IMR-90 (cell line): ENCODE data around the gene FXYD5. TPM values are rescaled to one million over a fixed set of nuclear protein-coding genes. Genes with fewer than 3 reads are reported as not detected.
A peak's percentile ranks its signal among the peaks of the same experiment; 100 is the strongest.

Experiments used
- ATAC-seq: fragments of 200-7000 bp; cut with Tn5 transposase; 2 replicates; pipeline ENCODE4 v1.9.1; 2020; ENCODE audit warnings: low read depth, mild to moderate bottlenecking, moderate library complexity
- BruUV-seq: library from RNA; stranded (reverse); fragments of 400-500 nt; replicated peaks from 2 replicates; lab custom pipeline; 2021; lab: Mats Ljungman, UMichigan
- CTCF ChIA-PET: fragments of 300-600 bp; formaldehyde crosslinking; extraction: SDS; loops from one replicate; lab custom pipeline; 2021; ENCODE audit warnings: antibody characterized with exemption; lab: Yijun Ruan, JAX
- POLR2A ChIA-PET: fragments of 300-600 bp; sonication (Branson Sonifier 250); formaldehyde crosslinking; loops from one replicate; lab custom pipeline; 2022; ENCODE audit warnings: antibody characterized with exemption; ENCODE audit not compliant: unreplicated experiment; lab: Charles Lee
- DNase-seq: peaks from one replicate; pipeline ENCODE4 v3.0.0; 2013
- H2AFZ ChIP-seq: replicated peaks from 2 replicates; pipeline ENCODE3; 2013; ENCODE audit warnings: low read length, mild to moderate bottlenecking; ENCODE audit not compliant: poor library complexity
- H2AK5ac ChIP-seq: 2 replicates; pipeline ENCODE4 v1.6.1; 2013; ENCODE audit warnings: low read depth, low read length, inconsistent platforms
- H2AK9ac ChIP-seq: replicated peaks from 2 replicates; pipeline ENCODE3; 2013; ENCODE audit warnings: mild to moderate bottlenecking, low read depth, low read length, moderate library complexity; ENCODE audit not compliant: poor library complexity
- H2BK120ac ChIP-seq: 2 replicates; pipeline ENCODE4 v1.6.1; 2013; ENCODE audit warnings: low read depth, low read length, inconsistent platforms
- H2BK15ac ChIP-seq: 3 replicates; pipeline ENCODE4 v1.6.1; 2013; ENCODE audit warnings: low read depth, low read length, inconsistent platforms
- H2BK20ac ChIP-seq: 2 replicates; pipeline ENCODE4 v1.6.1; 2013; ENCODE audit warnings: low read depth, mild to moderate bottlenecking, inconsistent platforms, low read length, moderate library complexity
- H2BK5ac ChIP-seq: 2 replicates; pipeline ENCODE4 v1.6.1; 2013; ENCODE audit warnings: mild to moderate bottlenecking, low read depth, low read length, inconsistent platforms; ENCODE audit not compliant: poor library complexity, severe bottlenecking
- H3K14ac ChIP-seq: replicated peaks from 2 replicates; pipeline ENCODE4 v1.6.1; 2013; ENCODE audit warnings: low read depth, low read length, inconsistent platforms
- H3K18ac ChIP-seq: 2 replicates; pipeline ENCODE4 v1.6.1; 2013; ENCODE audit warnings: low read depth, low read length, control low read depth
- H3K23ac ChIP-seq: 2 replicates; pipeline ENCODE4 v1.6.1; 2013; ENCODE audit warnings: low read depth, low read length, inconsistent platforms
- H3K27ac ChIP-seq: 2 replicates; pipeline ENCODE4 v1.5.1; 2013; ENCODE audit warnings: mild to moderate bottlenecking, control low read depth, low read length; ENCODE audit not compliant: insufficient read depth
- H3K27me3 ChIP-seq: 2 replicates; pipeline ENCODE4 v1.6.1; 2013; ENCODE audit warnings: low read length; ENCODE audit not compliant: control insufficient read depth, insufficient read depth
- H3K36me3 ChIP-seq: 2 replicates; pipeline ENCODE4 v1.6.1; 2013; ENCODE audit warnings: low read length, mixed read lengths; ENCODE audit not compliant: control insufficient read depth, insufficient read depth
- H3K4ac ChIP-seq: 2 replicates; pipeline ENCODE4 v1.6.1; 2013; ENCODE audit warnings: low read depth, low read length, inconsistent platforms
- H3K4me1 ChIP-seq: 2 replicates; pipeline ENCODE4 v1.6.1; 2013; ENCODE audit warnings: low read length, mixed read lengths; ENCODE audit not compliant: control insufficient read depth, insufficient read depth
- H3K4me2 ChIP-seq: 2 replicates; pipeline ENCODE4 v1.6.1; 2013; ENCODE audit warnings: low read depth, mild to moderate bottlenecking, control low read depth, low read length, moderate library complexity
- H3K4me3 ChIP-seq: 2 replicates; pipeline ENCODE4 v1.5.1; 2013; ENCODE audit warnings: low read depth, mild to moderate bottlenecking, control low read depth, low read length, moderate library complexity; ENCODE audit not compliant: insufficient read depth
- H3K56ac ChIP-seq: 2 replicates; pipeline ENCODE4 v1.6.1; 2013; ENCODE audit warnings: low read length, inconsistent platforms; ENCODE audit not compliant: insufficient read depth; ENCODE audit errors: extremely low read depth
- H3K79me1 ChIP-seq, 2 experiments: 2 replicates each; pipeline ENCODE4 v1.6.1; 2013; ENCODE audit warnings: low read length in 2 of 2, inconsistent platforms in 1 of 2, low read depth in 1 of 2
- H3K9ac ChIP-seq: 2 replicates; pipeline ENCODE4 v1.6.1; 2013; ENCODE audit warnings: low read depth, low read length, control low read depth
- H3K9me1 ChIP-seq: 2 replicates; pipeline ENCODE4 v1.6.1; 2013; ENCODE audit warnings: low read length, inconsistent platforms; ENCODE audit not compliant: insufficient read depth
- H3K9me3 ChIP-seq: 2 replicates; pipeline ENCODE4 v1.6.1; 2013; ENCODE audit warnings: low read length; ENCODE audit not compliant: control insufficient read depth, insufficient read depth
- H4K20me1 ChIP-seq: 2 replicates; pipeline ENCODE4 v1.6.1; 2013; ENCODE audit warnings: low read length, inconsistent platforms; ENCODE audit not compliant: insufficient read depth
- H4K5ac ChIP-seq: 2 replicates; pipeline ENCODE4 v1.6.1; 2013; ENCODE audit warnings: mild to moderate bottlenecking, low read depth, low read length, control low read depth
- H4K8ac ChIP-seq, 2 experiments: 2 replicates each; pipeline ENCODE4 v1.6.1; 2013; ENCODE audit warnings: low read depth in 2 of 2, low read length in 2 of 2, control low read depth in 1 of 2, inconsistent platforms in 1 of 2
- H4K91ac ChIP-seq: 2 replicates; pipeline ENCODE4 v1.6.1; 2013; ENCODE audit warnings: low read depth, low read length, inconsistent platforms; ENCODE audit not compliant: insufficient read depth
- BHLHE40 ChIP-seq: fragments of 150-350 bp; IDR thresholded peaks from 2 replicates; pipeline ENCODE4 v1.6.1; 2016; ENCODE audit warnings: mild to moderate bottlenecking, low read depth, low read length
- CEBPB ChIP-seq: IDR thresholded peaks from 2 replicates; pipeline ENCODE4 v1.6.1; 2012; ENCODE audit warnings: low read depth, low read length, improper control_type of control experiment
- CHD1 ChIP-seq: IDR thresholded peaks from 2 replicates; pipeline ENCODE4 v1.6.1; 2012; ENCODE audit warnings: low read depth, low read length, improper control_type of control experiment
- FOS ChIP-seq: fragments of 150-350 bp; IDR thresholded peaks from 2 replicates; pipeline ENCODE4 v1.6.1; 2016; ENCODE audit warnings: low read depth, low read length
- MAFK ChIP-seq: IDR thresholded peaks from 2 replicates; pipeline ENCODE4 v1.6.1; 2012; ENCODE audit warnings: low read depth, low read length, improper control_type of control experiment
- MAZ ChIP-seq: IDR thresholded peaks from 2 replicates; pipeline ENCODE4 v1.6.1; 2012; ENCODE audit warnings: low read depth, mild to moderate bottlenecking, low read length, improper control_type of control experiment, moderate library complexity, borderline replicate concordance
- MXI1 ChIP-seq: IDR thresholded peaks from 2 replicates; pipeline ENCODE4 v1.6.1; 2012; ENCODE audit warnings: low read depth, mild to moderate bottlenecking, low read length, moderate library complexity, borderline replicate concordance
- NFE2L2 ChIP-seq: fragments of 150-350 bp; IDR thresholded peaks from 2 replicates; pipeline ENCODE4 v1.6.1; 2016; ENCODE audit warnings: low read depth, mild to moderate bottlenecking, low read length
- POLR2A ChIP-seq: IDR thresholded peaks from 2 replicates; pipeline ENCODE4 v1.6.1; 2012; ENCODE audit warnings: mild to moderate bottlenecking, low read depth, low read length
- RAD21 ChIP-seq: IDR thresholded peaks from 2 replicates; pipeline ENCODE4 v1.6.1; 2012; ENCODE audit warnings: low read length, improper control_type of control experiment
- RCOR1 ChIP-seq: IDR thresholded peaks from 2 replicates; pipeline ENCODE4 v1.6.1; 2012; ENCODE audit warnings: mild to moderate bottlenecking, low read length, improper control_type of control experiment; ENCODE audit not compliant: insufficient replicate concordance
- RFX5 ChIP-seq: IDR thresholded peaks from 2 replicates; pipeline ENCODE4 v1.8.0; 2012; ENCODE audit warnings: low read depth, mild to moderate bottlenecking, low read length, moderate library complexity
- SMC3 ChIP-seq: fragments of 150-350 bp; IDR thresholded peaks from 2 replicates; pipeline ENCODE4 v1.6.1; 2016; ENCODE audit warnings: low read depth, mild to moderate bottlenecking, antibody characterized with exemption, low read length, moderate library complexity
- WGBS, 2 experiments: methylation state at CpG; one replicate each; pipeline versions ENCODE4 v1.1.5 to v1.1.7; 2013; ENCODE audit warnings: missing lambda C conversion rate in 2 of 2; ENCODE audit not compliant: insufficient read length in 1 of 2; ENCODE audit errors: extremely low coverage in 2 of 2; 5-methylcytosine and 5-hydroxymethylcytosine counted together
- dilution Hi-C: fragments of 300-500 bp; cut with HindIII; formaldehyde crosslinking; loops from one replicate; pipeline ENCODE4 v1.14.3; 2018; ENCODE audit warnings: low sequenced_read_pairs; ENCODE audit not compliant: unreplicated experiment
- in situ Hi-C: fragments of 300-500 bp; cut with MboI; formaldehyde crosslinking; loops from 3 replicates; pipeline ENCODE4 v1.14.3; 2019; ENCODE audit warnings: low sequenced_read_pairs, inconsistent platforms, mixed read lengths
- intact Hi-C: fragments of 100-400 bp; cut with micrococcal nuclease; formaldehyde crosslinking; loops from 2 replicates; pipeline ENCODE4 v1.10.0; 2022
- polyA plus RNA-seq, 3 experiments: library from polyadenylated mRNA; depleted of rRNA; stranded (reverse); fragments of >200 nt; gene quantifications; 2 replicates each; pipeline ENCODE4 v1.2.3, GENCODE V29; 2012; ENCODE audit warnings: low replicate concordance in 1 of 3
- total RNA-seq: library from RNA; depleted of rRNA; stranded (reverse); fragments of >200 nt; gene quantifications from 2 replicates; pipeline ENCODE4 v1.2.3, GENCODE V29; 2012
- TF ChIP-seq, protein P1 (sequence below): fragments of 150-350 bp; IDR thresholded peaks from 2 replicates; pipeline ENCODE4 v1.6.1; 2017; ENCODE audit warnings: mild to moderate bottlenecking, antibody characterized with exemption, low read length, low read depth
- TF ChIP-seq, protein P2 (sequence below): conservative IDR thresholded peaks from 2 replicates; pipeline ENCODE4 v1.5.1; 2012; ENCODE audit warnings: mild to moderate bottlenecking, low read depth, low read length, improper control_type of control experiment

Gene FXYD5
- total and polyA plus RNA-seq, 2 of the 4 experiments (the other 2 are of a cell fraction), result 53.6 to 245 TPM

DNA sequence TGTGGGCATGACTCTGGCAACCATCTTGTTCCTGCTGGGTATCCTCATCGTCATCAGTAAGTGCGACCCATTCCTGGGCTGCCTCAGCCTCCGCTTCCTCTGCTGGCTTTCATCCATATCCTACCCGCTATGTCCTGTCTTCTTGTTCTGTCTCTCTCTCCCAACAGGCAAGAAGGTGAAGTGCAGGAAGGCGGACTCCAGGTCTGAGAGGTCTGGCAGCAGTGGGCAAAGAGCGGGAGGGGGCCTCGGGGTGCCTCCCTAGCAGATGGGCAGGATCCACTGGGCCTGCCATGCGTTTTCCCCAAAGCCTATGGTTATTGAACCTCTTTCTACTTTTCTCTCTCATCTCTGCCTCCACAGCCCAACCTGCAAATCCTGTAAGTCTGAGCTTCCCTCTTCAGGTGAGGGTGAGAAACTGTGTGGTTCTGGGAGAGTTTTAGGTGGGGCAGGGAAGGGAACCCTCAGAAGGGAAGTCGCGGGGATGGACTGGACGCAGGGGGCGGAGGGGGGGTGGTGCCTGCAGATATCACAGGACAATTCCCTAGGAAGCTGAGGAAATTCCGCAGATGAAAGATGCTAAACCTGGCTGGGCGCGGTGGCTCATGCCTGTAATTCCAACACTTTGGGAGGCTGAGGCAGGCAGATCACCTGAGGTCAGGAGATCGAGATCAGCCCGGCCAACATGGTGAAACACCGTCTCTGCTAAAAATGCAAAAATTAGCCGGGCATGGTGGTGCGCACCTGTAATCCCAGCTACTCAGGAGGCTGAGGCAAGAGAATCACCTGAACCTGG, 3.1 kb upstream of the FXYD5 start:
- peaks cover 9% of the 10 kb centered on the region; the same call in 1 of the 2 replicates for H3K9me1 ChIP-seq
- ChIA-PET CTCF (no interaction called here), POLR2A (no interaction called here)
- H4K91ac ChIP-seq, result no peak overlapping the region
- no peak overlapping the region for H4K8ac ChIP-seq
- WGBS, 2 experiments, result 88% methylated on average over 6 of the region's 20 CpGs; no CpG with 5 or more reads in 1 of the 2 experiments
- in situ Hi-C loops (no loop called here), intact Hi-C loops (no loop called here), dilution Hi-C loops (no loop called here)
- no peak overlapping the region for H3K4me3 ChIP-seq
- no peak overlapping the region; the same call in 1 of the 2 replicates for H2AK5ac ChIP-seq
- H4K20me1 ChIP-seq, result 0 out of 2 replicates have a peak, but pooled peaks cover 1% of the 10 kb centered on the region
- peaks cover 9% of the 10 kb centered on the region for H3K4me1 ChIP-seq
- H2BK5ac ChIP-seq, result no peak overlapping the region
- no peak overlapping the region for H3K18ac ChIP-seq
- ATAC-seq (no peak), DNase-seq (no peak)
- no peak overlapping the region for H2BK120ac ChIP-seq
- no peak overlapping the region for H3K4ac ChIP-seq
- H3K9me3 ChIP-seq, result no peaks in the 10 kb centered on the region
- peaks cover 8 to 25% of the 10 kb centered on the region in 2 experiments; a peak in 2 of 4 replicates for H3K79me1 ChIP-seq
- no peak overlapping the region for H3K27ac ChIP-seq
- H3K4me2 ChIP-seq, result no peak overlapping the region
- no peak overlapping the region for H2AK9ac ChIP-seq
- no peak overlapping the region for H2BK15ac ChIP-seq
- no peaks in the 10 kb centered on the region for H3K27me3 ChIP-seq
- H3K56ac ChIP-seq, result no peak overlapping the region
- no peak overlapping the region for H3K9ac ChIP-seq
- no peak overlapping the region for H2BK20ac ChIP-seq
- H3K14ac ChIP-seq, result no peak overlapping the region
- H3K36me3 ChIP-seq, result no peaks in the 10 kb centered on the region
- peak overlapping the region; percentile 7 for H2AFZ ChIP-seq
- no peak overlapping the region for H3K23ac ChIP-seq
- no peak overlapping the region for H4K5ac ChIP-seq
- no TSS peak for BruUV-seq
- no peak for TF ChIP-seq RAD21
- TF ChIP-seq, protein P1, sequence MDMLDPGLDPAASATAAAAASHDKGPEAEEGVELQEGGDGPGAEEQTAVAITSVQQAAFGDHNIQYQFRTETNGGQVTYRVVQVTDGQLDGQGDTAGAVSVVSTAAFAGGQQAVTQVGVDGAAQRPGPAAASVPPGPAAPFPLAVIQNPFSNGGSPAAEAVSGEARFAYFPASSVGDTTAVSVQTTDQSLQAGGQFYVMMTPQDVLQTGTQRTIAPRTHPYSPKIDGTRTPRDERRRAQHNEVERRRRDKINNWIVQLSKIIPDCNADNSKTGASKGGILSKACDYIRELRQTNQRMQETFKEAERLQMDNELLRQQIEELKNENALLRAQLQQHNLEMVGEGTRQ, result no peak
- no peak for TF ChIP-seq MAFK
- TF ChIP-seq NFE2L2, result no peak
- no peak for TF ChIP-seq CHD1
- TF ChIP-seq FOS, result no peak
- TF ChIP-seq RCOR1, result no peak
- TF ChIP-seq CEBPB, result no peak
- no peak for TF ChIP-seq SMC3
- no peak for TF ChIP-seq MAZ
- TF ChIP-seq, protein P2, sequence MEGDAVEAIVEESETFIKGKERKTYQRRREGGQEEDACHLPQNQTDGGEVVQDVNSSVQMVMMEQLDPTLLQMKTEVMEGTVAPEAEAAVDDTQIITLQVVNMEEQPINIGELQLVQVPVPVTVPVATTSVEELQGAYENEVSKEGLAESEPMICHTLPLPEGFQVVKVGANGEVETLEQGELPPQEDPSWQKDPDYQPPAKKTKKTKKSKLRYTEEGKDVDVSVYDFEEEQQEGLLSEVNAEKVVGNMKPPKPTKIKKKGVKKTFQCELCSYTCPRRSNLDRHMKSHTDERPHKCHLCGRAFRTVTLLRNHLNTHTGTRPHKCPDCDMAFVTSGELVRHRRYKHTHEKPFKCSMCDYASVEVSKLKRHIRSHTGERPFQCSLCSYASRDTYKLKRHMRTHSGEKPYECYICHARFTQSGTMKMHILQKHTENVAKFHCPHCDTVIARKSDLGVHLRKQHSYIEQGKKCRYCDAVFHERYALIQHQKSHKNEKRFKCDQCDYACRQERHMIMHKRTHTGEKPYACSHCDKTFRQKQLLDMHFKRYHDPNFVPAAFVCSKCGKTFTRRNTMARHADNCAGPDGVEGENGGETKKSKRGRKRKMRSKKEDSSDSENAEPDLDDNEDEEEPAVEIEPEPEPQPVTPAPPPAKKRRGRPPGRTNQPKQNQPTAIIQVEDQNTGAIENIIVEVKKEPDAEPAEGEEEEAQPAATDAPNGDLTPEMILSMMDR, result no peak
- no peak for TF ChIP-seq MXI1
- no peak for TF ChIP-seq POLR2A
- TF ChIP-seq RFX5, result no peak
- TF ChIP-seq BHLHE40, result no peak
